Measurements from ENCODE around the gene LRRTM4. TPM values are rescaled to one million over a fixed set of nuclear protein-coding genes. Genes with fewer than 3 reads are reported as not detected.
"Not testable (repeated sequence)": the region's sequence is repeated elsewhere in the genome, so short reads cannot be mapped to it uniquely, and the experiment has no call there.

Gene LRRTM4
- polyA plus RNA-seq, 1 donor, result 1.2 TPM

- Histone ChIP-seq H3K9me3 (ENCODE audit: control insufficient read depth, low read depth, low read length) (no peaks in the 10 kb centered on the region), H3K27me3 (ENCODE audit: control insufficient read depth, insufficient read depth, low read length) (no peaks in the 10 kb centered on the region), H3K4me1 (ENCODE audit: control insufficient read depth, insufficient read depth, low read length) (no peaks in the 10 kb centered on the region), H3K4me3 (ENCODE audit: low read length) (no peak overlapping the region), H3K36me3 (ENCODE audit: control insufficient read depth, insufficient read depth, low read length) (no peaks in the 10 kb centered on the region), H3K27ac (ENCODE audit: low read length) (no peak overlapping the region)
- DNase-seq, result no peak
- WGBS (ENCODE audit: insufficient coverage, low lambda C conversion rate), result 100% methylated on average over 1 of the region's 8 CpGs
Measured at GRCh38 chr2:77101796-77102452, 420.3 kb downstream of the LRRTM4 start.

GRCh38 chr2:77099961-77100360 is 422.2 kb downstream of the LRRTM4 start:
- Histone ChIP-seq H3K27ac (ENCODE audit: low read length) (no peak overlapping the region), H3K9me3 (ENCODE audit: control insufficient read depth, low read depth, low read length) (no peaks in the 10 kb centered on the region), H3K27me3 (ENCODE audit: control insufficient read depth, insufficient read depth, low read length) (no peaks in the 10 kb centered on the region), H3K36me3 (ENCODE audit: control insufficient read depth, insufficient read depth, low read length) (no peaks in the 10 kb centered on the region), H3K4me3 (ENCODE audit: low read length) (no peak overlapping the region), H3K4me1 (ENCODE audit: control insufficient read depth, insufficient read depth, low read length) (no peaks in the 10 kb centered on the region)
- DNase-seq, result no peak
- 89% methylated on average over 1 of the region's 2 CpGs for WGBS (ENCODE audit: insufficient coverage, low lambda C conversion rate)

GRCh38 chr2:77095525-77095924 is 426.7 kb downstream of the LRRTM4 start:
- not testable (repeated sequence) for H3K4me1 ChIP-seq (ENCODE audit: control insufficient read depth, insufficient read depth, low read length); DNase-seq; H3K9me3 ChIP-seq (ENCODE audit: control insufficient read depth, low read depth, low read length); H3K4me3 ChIP-seq (ENCODE audit: low read length); H3K27ac ChIP-seq (ENCODE audit: low read length); H3K36me3 ChIP-seq (ENCODE audit: control insufficient read depth, insufficient read depth, low read length); H3K27me3 ChIP-seq (ENCODE audit: control insufficient read depth, insufficient read depth, low read length)
- WGBS (ENCODE audit: insufficient coverage, low lambda C conversion rate), result no CpG with 5 or more reads among the region's 8 CpGs

- H3K9me3 ChIP-seq (ENCODE audit: control insufficient read depth, low read depth, low read length), result no peaks in the 10 kb centered on the region
- no peak for DNase-seq
- no peaks in the 10 kb centered on the region for H3K4me1 ChIP-seq (ENCODE audit: control insufficient read depth, insufficient read depth, low read length)
- no peak overlapping the region for H3K4me3 ChIP-seq (ENCODE audit: low read length)
- 60% methylated on average over 1 of the region's 1 CpG for WGBS (ENCODE audit: insufficient coverage, low lambda C conversion rate)
- H3K27ac ChIP-seq (ENCODE audit: low read length), result no peak overlapping the region
- no peaks in the 10 kb centered on the region for H3K36me3 ChIP-seq (ENCODE audit: control insufficient read depth, insufficient read depth, low read length)
- no peaks in the 10 kb centered on the region for H3K27me3 ChIP-seq (ENCODE audit: control insufficient read depth, insufficient read depth, low read length)
Measured at GRCh38 chr2:77095096-77095495, 427.1 kb downstream of the LRRTM4 start.

- not testable (repeated sequence) for H3K9me3 ChIP-seq (ENCODE audit: control insufficient read depth, low read depth, low read length); H3K27ac ChIP-seq (ENCODE audit: low read length); H3K4me1 ChIP-seq (ENCODE audit: control insufficient read depth, insufficient read depth, low read length); H3K27me3 ChIP-seq (ENCODE audit: control insufficient read depth, insufficient read depth, low read length); DNase-seq; H3K4me3 ChIP-seq (ENCODE audit: low read length); H3K36me3 ChIP-seq (ENCODE audit: control insufficient read depth, insufficient read depth, low read length)
- WGBS (ENCODE audit: insufficient coverage, low lambda C conversion rate), result 20% methylated on average over 2 of the region's 13 CpGs
Measured at GRCh38 chr2:77088424-77088823, 433.8 kb downstream of the LRRTM4 start.

DNA sequence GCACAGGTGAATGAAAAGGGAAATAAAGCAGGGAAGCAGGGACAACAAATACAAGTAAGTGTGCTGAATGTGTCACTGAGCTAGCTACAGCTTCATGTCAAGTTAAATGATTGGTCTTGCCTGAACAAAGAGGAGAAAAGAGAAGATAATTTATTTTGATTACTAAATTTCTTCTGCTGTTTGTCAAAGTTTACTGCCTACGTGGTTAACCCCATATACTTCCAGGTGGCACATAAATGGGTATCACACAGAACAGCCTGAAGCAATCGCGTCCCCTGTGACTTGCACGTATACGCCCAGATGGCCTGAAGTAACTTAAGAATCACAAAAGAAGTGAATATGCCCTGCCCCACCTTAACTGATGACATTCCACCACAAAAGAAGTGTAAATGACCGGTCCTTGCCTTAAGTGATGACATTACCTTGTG is 434.2 kb downstream of the LRRTM4 start:
- no peak for DNase-seq
- Histone ChIP-seq H3K36me3 (ENCODE audit: control insufficient read depth, insufficient read depth, low read length) (no peaks in the 10 kb centered on the region), H3K9me3 (ENCODE audit: control insufficient read depth, low read depth, low read length) (no peaks in the 10 kb centered on the region), H3K27me3 (ENCODE audit: control insufficient read depth, insufficient read depth, low read length) (no peaks in the 10 kb centered on the region), H3K4me3 (ENCODE audit: low read length) (no peak overlapping the region), H3K27ac (ENCODE audit: low read length) (no peak overlapping the region), H3K4me1 (ENCODE audit: control insufficient read depth, insufficient read depth, low read length) (no peaks in the 10 kb centered on the region)
- no CpG with 5 or more reads among the region's 6 CpGs for WGBS (ENCODE audit: insufficient coverage, low lambda C conversion rate)

DNA sequence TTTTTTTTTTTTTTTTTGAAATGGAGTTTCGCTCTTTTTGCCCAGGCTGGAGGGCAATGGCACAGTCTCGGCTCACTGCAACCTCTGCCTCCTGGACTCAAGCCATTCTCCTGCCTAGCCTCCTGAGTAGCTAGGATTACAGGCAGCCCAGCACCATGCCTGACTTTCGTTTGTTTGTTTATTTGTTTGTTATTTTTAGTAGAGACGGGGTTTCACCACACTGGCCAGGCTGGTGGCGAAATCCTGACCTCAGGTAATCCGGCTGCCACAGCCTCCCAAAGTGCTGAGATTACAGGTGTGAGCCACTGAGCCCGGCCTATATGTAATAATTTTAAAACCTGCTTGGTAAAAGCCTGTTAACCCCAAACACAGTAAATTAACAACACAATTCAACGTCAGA is 435.7 kb downstream of the LRRTM4 start:
- no peak for DNase-seq
- no peak overlapping the region for H3K27ac ChIP-seq (ENCODE audit: low read length)
- H3K4me3 ChIP-seq (ENCODE audit: low read length), result no peak overlapping the region
- no peaks in the 10 kb centered on the region for H3K36me3 ChIP-seq (ENCODE audit: control insufficient read depth, insufficient read depth, low read length)
- H3K4me1 ChIP-seq (ENCODE audit: control insufficient read depth, insufficient read depth, low read length), result no peaks in the 10 kb centered on the region
- H3K27me3 ChIP-seq (ENCODE audit: control insufficient read depth, insufficient read depth, low read length), result no peaks in the 10 kb centered on the region
- no peaks in the 10 kb centered on the region for H3K9me3 ChIP-seq (ENCODE audit: control insufficient read depth, low read depth, low read length)
- WGBS (ENCODE audit: insufficient coverage, low lambda C conversion rate), result no CpG with 5 or more reads among the region's 8 CpGs

GRCh38 chr2:77086051-77086450 is 436.1 kb downstream of the LRRTM4 start:
- no CpG with 5 or more reads among the region's 2 CpGs for WGBS (ENCODE audit: insufficient coverage, low lambda C conversion rate)
- no peaks in the 10 kb centered on the region for H3K4me1 ChIP-seq (ENCODE audit: control insufficient read depth, insufficient read depth, low read length)
- no peak overlapping the region for H3K4me3 ChIP-seq (ENCODE audit: low read length)
- H3K36me3 ChIP-seq (ENCODE audit: control insufficient read depth, insufficient read depth, low read length), result no peaks in the 10 kb centered on the region
- no peak for DNase-seq
- H3K27me3 ChIP-seq (ENCODE audit: control insufficient read depth, insufficient read depth, low read length), result no peaks in the 10 kb centered on the region
- H3K27ac ChIP-seq (ENCODE audit: low read length), result no peak overlapping the region
- H3K9me3 ChIP-seq (ENCODE audit: control insufficient read depth, low read depth, low read length), result no peaks in the 10 kb centered on the region

DNA sequence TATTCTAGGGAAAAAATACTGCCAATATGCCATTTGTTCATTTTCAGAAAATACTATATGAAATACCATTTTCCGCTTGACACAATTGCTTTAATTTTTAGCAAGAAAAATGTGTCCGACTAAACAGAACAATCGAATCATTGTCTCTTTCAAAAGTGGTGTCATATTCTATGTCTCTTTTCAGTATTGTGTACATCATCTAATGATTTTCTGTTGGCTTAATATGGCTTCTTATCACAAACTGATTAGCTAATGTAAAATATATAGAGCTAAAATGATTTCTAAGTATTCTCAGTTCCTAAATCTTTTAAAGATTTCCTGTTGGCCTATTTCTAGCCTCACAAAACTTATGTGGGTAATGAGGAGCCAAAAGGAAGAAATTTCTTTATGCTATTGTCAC is 436.6 kb downstream of the LRRTM4 start:
- 94% methylated on average over 2 of the region's 3 CpGs for whole genome bisulfite sequencing (ENCODE audit: insufficient coverage, low lambda C conversion rate)
- Histone ChIP-seq H3K27me3 (ENCODE audit: control insufficient read depth, insufficient read depth, low read length) (no peaks in the 10 kb centered on the region), H3K36me3 (ENCODE audit: control insufficient read depth, insufficient read depth, low read length) (no peaks in the 10 kb centered on the region)

DNA sequence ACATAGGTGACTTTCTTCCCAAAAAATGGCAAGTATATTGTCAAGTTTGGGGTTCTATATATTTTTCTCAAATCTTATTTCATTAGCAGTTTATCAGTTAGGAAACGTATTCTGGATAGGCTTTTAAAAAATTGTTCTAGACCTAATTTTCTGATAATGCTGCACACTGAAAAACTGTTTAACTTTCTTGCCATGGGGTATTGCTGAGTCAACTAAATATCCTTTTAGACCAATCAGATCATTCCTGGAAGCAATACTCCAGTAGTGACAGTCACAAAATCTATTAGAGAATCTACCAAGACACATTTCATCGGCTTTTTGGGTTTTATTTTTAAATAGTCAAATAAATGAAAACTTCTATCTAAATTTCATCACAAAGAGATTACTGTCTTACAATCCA is 440.6 kb downstream of the LRRTM4 start:
- no peak overlapping the region for H3K4me3 ChIP-seq (ENCODE audit: low read length)
- no peaks in the 10 kb centered on the region for H3K9me3 ChIP-seq (ENCODE audit: control insufficient read depth, low read depth, low read length)
- no peaks in the 10 kb centered on the region for H3K36me3 ChIP-seq (ENCODE audit: control insufficient read depth, insufficient read depth, low read length)
- H3K27ac ChIP-seq (ENCODE audit: low read length), result no peak overlapping the region
- no peaks in the 10 kb centered on the region for H3K27me3 ChIP-seq (ENCODE audit: control insufficient read depth, insufficient read depth, low read length)
- H3K4me1 ChIP-seq (ENCODE audit: control insufficient read depth, insufficient read depth, low read length), result no peaks in the 10 kb centered on the region
- WGBS (ENCODE audit: insufficient coverage, low lambda C conversion rate), result 83% methylated on average over 1 of the region's 2 CpGs
- no peak for DNase-seq

More for the DNA sequence above, 436.6 kb downstream of the LRRTM4 start:
- Histone ChIP-seq H3K4me3 (ENCODE audit: low read length) (no peak overlapping the region), H3K4me1 (ENCODE audit: control insufficient read depth, insufficient read depth, low read length) (no peaks in the 10 kb centered on the region), H3K9me3 (ENCODE audit: control insufficient read depth, low read depth, low read length) (no peaks in the 10 kb centered on the region), H3K27ac (ENCODE audit: low read length) (no peak overlapping the region)
- DNase-seq, result no peak

- no peaks in the 10 kb centered on the region for H3K36me3 ChIP-seq (ENCODE audit: control insufficient read depth, insufficient read depth, low read length)
- no peak overlapping the region for H3K27ac ChIP-seq (ENCODE audit: low read length)
- H3K4me1 ChIP-seq (ENCODE audit: control insufficient read depth, insufficient read depth, low read length), result no peaks in the 10 kb centered on the region
- WGBS (ENCODE audit: insufficient coverage, low lambda C conversion rate), result no CpG with 5 or more reads among the region's 1 CpG
- no peaks in the 10 kb centered on the region for H3K9me3 ChIP-seq (ENCODE audit: control insufficient read depth, low read depth, low read length)
- H3K27me3 ChIP-seq (ENCODE audit: control insufficient read depth, insufficient read depth, low read length), result no peaks in the 10 kb centered on the region
- DNase-seq, result no peak
- no peak overlapping the region for H3K4me3 ChIP-seq (ENCODE audit: low read length)
Measured at GRCh38 chr2:77064324-77064723, 457.9 kb downstream of the LRRTM4 start.

All from large intestine (tissue), 3 donors.